ENCODE results near the gene DNAH1. TPM values are rescaled to one million over a fixed set of nuclear protein-coding genes. Genes with fewer than 3 reads are reported as not detected.
A peak's percentile ranks its signal among the peaks of the same experiment; 100 is the strongest.

Gene DNAH1
- total and polyA plus RNA-seq, 10 donors: 4.9 to 35.8 (median 24.6) TPM

DNA sequence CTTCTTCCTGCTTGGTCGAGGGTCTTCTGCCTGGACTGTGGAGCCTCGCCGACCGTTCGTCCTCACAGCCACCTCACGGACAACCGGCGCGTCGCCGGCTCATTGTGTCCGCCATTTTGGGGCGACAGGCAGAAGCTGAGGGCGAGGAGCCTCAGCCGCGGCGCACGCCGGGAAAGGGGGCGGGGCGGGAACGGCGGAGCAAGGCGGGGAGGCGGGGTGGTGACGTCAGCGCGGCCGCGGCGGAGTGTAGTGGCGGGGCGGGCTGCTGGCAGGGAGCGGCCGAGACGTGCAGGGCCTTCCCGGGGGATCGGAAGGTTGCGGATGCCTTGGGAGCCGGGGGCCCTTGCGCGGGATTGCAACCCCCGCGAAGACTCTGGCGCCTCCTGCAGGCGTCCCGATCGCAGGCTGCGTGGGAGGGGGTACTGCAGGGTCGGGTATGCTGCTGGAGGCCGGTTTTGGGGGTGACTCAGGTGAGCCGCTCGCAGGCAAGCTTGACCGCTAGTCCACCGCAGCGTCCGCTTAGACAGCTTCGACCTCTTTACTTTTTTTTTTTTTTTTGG lies 37.5 kb upstream of the DNAH1 start, which contains the start of gene WDR82:
WDR82 (minus strand) TSS at position 140 of the 560 bp plus-strand sequence. CDS start 288 bp downstream, outside the sequence.
- H3K36me3 ChIP-seq: peaks cover 0 to 24% (median 8%) of the 10 kb centered on the region in 6 donors
- H3K4me3 ChIP-seq: peak within 1 kb of the TSS; percentile 66 to 95 (median 82)
- intact Hi-C loops (cut with DNase I; ENCODE audit: low total_unique reads): loop anchor here (5.0 kb wide), 1 partner anchor 41 kb away; the partner anchor contains the start of gene TWF2
- peaks cover 40 to 89% (median 68%) of the 10 kb centered on the region in 6 donors for H3K4me1 ChIP-seq
- WGBS, 5 donors: 0 to 1% (median 0%) methylated on average over 24 to 58 of the region's 58 CpGs
- no peaks in the 10 kb centered on the region for H3K9me3 ChIP-seq
- TF ChIP-seq POLR2A (IDR thresholded peaks at IDR 0.05) (peak in 1 of 3 donors; percentile 60), POLR2AphosphoS5 (IDR thresholded peaks at IDR 0.05) (peak; percentile 94 to 97 (median 96))
- TF ChIP-seq, protein P1, sequence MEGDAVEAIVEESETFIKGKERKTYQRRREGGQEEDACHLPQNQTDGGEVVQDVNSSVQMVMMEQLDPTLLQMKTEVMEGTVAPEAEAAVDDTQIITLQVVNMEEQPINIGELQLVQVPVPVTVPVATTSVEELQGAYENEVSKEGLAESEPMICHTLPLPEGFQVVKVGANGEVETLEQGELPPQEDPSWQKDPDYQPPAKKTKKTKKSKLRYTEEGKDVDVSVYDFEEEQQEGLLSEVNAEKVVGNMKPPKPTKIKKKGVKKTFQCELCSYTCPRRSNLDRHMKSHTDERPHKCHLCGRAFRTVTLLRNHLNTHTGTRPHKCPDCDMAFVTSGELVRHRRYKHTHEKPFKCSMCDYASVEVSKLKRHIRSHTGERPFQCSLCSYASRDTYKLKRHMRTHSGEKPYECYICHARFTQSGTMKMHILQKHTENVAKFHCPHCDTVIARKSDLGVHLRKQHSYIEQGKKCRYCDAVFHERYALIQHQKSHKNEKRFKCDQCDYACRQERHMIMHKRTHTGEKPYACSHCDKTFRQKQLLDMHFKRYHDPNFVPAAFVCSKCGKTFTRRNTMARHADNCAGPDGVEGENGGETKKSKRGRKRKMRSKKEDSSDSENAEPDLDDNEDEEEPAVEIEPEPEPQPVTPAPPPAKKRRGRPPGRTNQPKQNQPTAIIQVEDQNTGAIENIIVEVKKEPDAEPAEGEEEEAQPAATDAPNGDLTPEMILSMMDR (IDR thresholded peaks at IDR 0.05 in 8 of 11, conservative IDR thresholded peaks at IDR 0.05 in 3 of 11): peak in 9 of 11 experiments; percentile 30 to 64 (median 46)
- no peaks in the 10 kb centered on the region for H3K27me3 ChIP-seq (replicated peaks in 1 of 7)
- H3K27ac ChIP-seq: peak within 1 kb of the TSS; percentile 94 to 99 (median 98)
- peak; percentile 100 for DNase-seq

DNA sequence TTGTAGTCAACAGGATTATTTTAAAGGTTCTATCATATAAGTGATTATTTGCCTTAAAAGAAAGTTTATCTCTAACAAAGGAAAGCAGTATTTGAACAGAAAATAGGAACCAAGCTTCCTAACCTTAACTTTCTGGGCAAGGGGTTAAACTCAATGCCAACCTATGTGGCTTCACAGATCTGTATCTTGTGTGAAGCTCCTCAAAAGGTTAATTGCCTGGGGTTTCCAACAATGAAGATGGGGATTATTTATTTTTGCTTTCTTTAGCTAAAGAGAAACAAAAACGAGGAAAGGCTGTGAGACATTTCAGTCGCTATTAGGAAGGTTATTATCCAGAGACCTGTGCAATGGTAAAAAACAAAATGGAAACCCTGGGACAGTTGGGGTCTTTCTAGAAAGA lies 36.5 kb upstream of the DNAH1 start:
- peak overlapping the region in 7 of 8 donors; percentile 96 to 99 (median 98) for H3K27ac ChIP-seq
- intact Hi-C loops (cut with DNase I; ENCODE audit: low total_unique reads): loop anchor here (5.0 kb wide), 1 partner anchor 42 kb away; the partner anchor contains the start of gene TWF2
- WGBS, 5 donors: 48 to 69% (median 53%) methylated on average over 2 of the region's 2 CpGs
- H3K9me3 ChIP-seq: no peaks in the 10 kb centered on the region
- peak overlapping the region in 6 of 8 donors; percentile 66 to 95 (median 81) for H3K4me3 ChIP-seq
- peaks cover 33 to 87% (median 58%) of the 10 kb centered on the region in 6 donors for H3K4me1 ChIP-seq
- H3K36me3 ChIP-seq: peaks cover 0 to 14% (median 5%) of the 10 kb centered on the region in 6 donors
- no peaks in the 10 kb centered on the region for H3K27me3 ChIP-seq (replicated peaks in 1 of 7)
- TF ChIP-seq POLR2AphosphoS5 (IDR thresholded peaks at IDR 0.05) (no peak), POLR2A (IDR thresholded peaks at IDR 0.05) (no peak)
- TF ChIP-seq, protein P1 (IDR thresholded peaks at IDR 0.05 in 8 of 11, conservative IDR thresholded peaks at IDR 0.05 in 3 of 11): no peak
- no peak for DNase-seq

DNA sequence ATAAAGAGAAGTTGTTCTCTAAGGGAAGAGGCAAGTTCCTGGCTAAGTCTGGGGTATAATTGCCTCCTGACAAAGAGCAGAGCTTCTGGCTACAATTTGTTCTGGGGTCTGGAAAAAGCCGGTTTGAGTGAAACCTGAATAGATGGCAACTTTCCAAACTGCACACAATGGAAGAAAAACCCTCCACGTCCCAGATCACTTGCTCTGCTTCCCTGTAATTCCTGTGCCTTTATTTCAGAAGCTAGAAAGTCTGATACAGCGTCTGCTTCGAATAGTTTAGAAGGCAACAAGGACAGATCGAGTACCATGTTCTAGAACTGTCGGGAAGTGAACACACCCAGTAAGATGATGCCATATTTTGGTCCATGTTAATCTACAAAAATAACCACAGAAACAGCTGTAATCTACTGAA lies 36.1 kb upstream of the DNAH1 start:
- no peak for DNase-seq
- intact Hi-C loops (cut with DNase I; ENCODE audit: low total_unique reads): no loop called here
- no peaks in the 10 kb centered on the region for H3K27me3 ChIP-seq (replicated peaks in 1 of 7)
- TF ChIP-seq, protein P1 (IDR thresholded peaks at IDR 0.05 in 8 of 11, conservative IDR thresholded peaks at IDR 0.05 in 3 of 11): no peak
- TF ChIP-seq POLR2AphosphoS5 (IDR thresholded peaks at IDR 0.05): no peak
- TF ChIP-seq POLR2A (IDR thresholded peaks at IDR 0.05): no peak
- H3K4me1 ChIP-seq: peaks cover 30 to 82% (median 53%) of the 10 kb centered on the region in 6 donors
- WGBS, 5 donors: 64 to 78% (median 66%) methylated on average over 6 of the region's 6 CpGs
- H3K9me3 ChIP-seq: no peaks in the 10 kb centered on the region
- H3K4me3 ChIP-seq: no peak overlapping the region
- H3K36me3 ChIP-seq: peaks cover 0 to 9% (median 3%) of the 10 kb centered on the region in 6 donors
- H3K27ac ChIP-seq: peak overlapping the region in 7 of 8 donors; percentile 29 to 99 (median 98)
